Activated CD4-positive, alpha-beta T cell treated with anti-CD3 and anti-CD28 coated beads, Interleukin-2, amount 50 U/mL, for 48 hours (primary cell): ENCODE data around the gene ABCF2.

ENCODE experiments used
- DNase-seq, 2 experiments: peaks; one replicate each; pipeline ENCODE4 v3.0.0-alpha.2; 2020

ABCF2 gene

GRCh38 chr7:151226875-151227782 is at the start of gene ABCF2:
Gene ABCF2, minus strand, starts transcription at chr7:151227205. Its CDS starts 747 bp downstream, at chr7:151226458.
- peak; percentile 99 for DNase-seq

GRCh38 chr7:151275813-151276577 is 49.0 kb upstream of the ABCF2 start:
- DNase-seq, result no peak

DNA sequence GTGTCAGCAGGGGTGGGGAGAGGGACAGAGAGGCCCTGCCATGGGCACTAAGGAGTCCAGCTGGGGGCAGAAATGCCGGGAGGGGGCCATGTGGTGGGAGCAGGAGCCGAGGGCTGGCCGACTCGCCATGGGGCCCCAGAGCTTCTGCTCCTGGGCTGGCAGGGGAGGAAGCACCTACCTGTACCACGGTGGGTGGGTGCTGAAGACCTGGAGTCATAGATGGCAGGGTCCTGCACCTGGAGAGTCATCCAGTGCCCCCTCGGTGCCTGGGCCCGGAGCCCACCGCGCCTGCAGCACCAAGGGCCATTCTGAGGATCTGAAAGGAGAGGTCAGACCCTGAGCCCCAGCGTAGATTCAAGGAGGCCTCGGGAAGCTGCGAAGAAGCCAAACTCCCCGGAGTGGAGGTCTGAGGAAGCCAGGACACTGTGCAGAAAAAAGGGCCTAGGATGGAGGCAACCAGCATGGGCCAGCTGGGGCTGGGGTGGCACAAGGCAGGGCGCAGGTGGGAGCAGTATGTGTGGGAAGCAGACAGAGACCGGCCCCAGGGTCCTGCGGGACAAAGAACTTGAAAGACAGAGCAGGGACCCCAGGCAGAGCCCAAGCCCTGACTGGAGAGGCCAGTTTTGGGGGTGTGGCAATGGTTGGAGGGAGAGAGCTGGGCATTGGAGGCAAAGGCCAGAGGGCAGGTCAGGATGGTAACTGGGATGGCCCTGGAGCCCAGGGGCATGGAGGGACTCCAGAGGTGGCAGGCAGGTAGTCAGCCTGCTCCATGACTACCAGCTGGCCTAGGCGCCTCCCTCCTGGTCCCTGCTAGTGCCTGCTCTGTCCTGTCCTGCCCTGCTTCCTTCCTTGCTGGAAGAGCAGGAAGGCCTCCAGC is 48.2 kb upstream of the ABCF2 start:
- DNase-seq, result no peak

GRCh38 chr7:151274396-151274795 is 47.4 kb upstream of the ABCF2 start:
- no peak for DNase-seq

DNA sequence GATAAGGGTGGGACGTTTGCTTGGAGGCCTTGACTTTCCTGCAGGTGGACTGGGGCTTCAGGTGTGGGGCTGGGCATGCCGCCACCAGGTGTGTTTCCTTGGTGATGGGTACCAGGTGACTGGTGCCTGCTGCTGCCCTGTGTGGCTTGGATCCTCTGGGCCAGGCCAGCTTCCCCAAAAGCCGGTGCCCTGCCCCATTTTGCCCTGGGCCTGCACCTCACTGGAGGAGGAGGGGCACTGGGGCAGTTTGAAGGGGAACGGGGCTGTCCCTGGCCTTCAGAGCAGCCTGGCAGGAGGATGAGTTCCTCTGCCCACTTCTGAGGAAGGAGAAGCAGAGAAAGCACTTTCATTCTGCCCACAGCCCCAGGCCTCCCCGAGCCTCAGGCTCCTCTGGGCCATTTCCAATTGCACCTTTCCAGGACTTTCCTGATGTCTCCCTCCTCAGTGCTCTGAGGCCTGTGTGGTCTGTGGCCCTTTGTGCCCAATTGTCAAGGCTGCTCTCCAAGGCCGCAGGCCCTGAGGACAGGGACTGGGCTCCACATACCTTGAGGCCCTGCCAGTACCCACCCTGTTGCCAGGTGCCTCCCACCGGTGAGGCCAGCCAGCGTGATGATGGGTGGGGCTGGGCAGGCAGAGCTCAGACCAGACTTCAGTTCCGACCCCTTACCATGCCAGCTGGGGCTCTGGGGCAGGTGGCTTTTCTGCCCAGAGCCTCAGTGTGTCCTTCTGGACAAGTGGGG is 46.8 kb upstream of the ABCF2 start:
- no peak for DNase-seq

DNA sequence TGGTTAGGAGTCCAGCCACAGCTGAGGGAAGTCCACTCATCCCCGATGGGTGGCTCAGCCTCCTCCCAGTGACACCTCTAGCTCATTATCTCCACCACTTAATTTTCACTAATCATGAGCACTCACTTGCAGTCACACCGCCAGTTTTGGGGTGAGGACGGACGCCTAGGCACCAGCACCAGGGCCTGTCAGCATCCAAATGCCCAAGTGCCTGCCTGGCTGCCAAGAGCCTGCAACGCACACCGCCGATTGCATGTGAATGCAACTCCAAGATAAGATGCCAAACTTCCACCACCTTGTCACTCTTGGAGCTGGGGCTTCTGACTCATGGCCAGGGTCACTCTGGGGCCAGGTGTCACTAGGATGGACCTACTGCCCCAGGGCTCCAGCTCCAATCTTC is 45.9 kb upstream of the ABCF2 start:
- DNase-seq, result no peak

DNA sequence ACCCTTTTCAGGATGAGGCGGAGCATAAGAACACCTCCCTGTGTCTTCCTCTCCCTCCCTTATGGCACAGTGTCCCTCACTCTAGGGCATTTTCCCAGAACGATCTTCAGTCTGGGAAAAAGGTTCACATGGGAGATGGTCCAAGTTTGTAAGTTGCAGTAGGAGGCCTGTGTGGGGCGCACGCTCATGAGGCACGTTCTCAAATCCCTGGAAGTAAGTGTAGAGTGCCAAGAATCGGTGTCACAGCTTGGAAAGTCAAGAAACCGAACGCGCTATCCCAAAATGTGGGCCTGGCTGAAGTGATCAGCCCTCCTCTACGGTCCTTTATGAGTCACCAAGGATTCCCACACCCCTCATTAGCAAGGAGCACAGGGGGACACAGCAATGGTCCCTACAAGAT is 45.4 kb upstream of the ABCF2 start:
- DNase-seq, result no peak

DNA sequence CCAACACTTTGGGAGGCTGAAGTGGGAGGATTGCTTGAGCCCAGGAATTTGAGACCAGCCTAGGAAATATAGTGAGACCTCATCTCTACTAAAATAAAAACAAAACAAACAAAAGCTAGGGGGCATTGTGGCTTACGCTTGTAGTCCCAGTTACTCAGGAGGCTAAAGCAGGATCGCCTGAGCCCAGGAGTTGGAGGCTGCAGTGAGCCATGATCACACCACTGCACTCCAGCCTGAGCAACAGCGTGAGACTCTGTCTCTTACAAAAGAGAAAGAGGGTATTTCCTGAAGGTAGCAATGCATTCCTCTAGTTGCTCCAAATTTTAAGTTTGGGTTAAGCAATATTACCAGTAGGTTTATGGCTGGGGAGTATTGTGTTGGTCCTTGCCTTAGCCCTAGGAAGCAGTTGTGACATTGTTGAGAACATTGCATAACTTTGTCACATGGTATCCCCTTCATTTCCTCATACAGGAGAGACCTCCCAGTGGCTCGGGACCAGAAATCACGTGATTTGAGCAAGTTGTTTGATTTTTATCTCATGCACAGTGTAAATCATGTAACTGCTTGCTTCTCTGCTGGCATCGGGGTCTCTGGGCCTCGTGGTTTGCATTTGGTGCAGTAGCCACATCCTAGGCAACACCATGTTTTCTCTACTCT is 44.8 kb upstream of the ABCF2 start:
- DNase-seq, result no peak

GRCh38 chr7:151269511-151269910 is 42.5 kb upstream of the ABCF2 start:
- DNase-seq, result no peak

DNA sequence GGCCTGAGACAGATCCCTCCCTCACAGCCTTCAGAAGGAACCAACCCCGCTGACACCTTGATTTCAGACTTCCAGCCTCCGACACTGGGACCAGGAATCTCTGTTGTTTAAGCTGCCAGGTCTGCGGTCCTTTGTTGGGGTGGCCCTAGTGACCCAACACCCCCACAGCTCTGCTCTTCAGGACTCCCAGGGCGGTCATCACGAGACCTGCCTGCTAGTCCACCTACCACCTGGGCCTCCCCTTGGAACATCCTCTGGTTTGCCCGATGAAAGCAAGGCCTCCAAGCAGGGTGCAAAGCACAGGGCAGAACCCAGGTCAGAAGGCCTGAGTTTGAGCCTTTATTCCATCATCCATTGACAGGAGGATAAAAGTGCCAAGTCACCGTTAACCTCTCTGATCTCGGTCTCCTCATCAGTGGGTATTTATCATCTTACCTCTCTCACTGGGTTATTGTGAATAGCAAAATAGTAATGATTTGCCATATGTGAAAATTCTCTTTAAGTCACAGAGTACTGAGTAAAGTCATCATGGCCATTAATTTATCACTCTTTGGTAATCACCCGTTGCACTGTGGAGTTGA is 38.4 kb upstream of the ABCF2 start:
- DNase-seq, result no peak

DNA sequence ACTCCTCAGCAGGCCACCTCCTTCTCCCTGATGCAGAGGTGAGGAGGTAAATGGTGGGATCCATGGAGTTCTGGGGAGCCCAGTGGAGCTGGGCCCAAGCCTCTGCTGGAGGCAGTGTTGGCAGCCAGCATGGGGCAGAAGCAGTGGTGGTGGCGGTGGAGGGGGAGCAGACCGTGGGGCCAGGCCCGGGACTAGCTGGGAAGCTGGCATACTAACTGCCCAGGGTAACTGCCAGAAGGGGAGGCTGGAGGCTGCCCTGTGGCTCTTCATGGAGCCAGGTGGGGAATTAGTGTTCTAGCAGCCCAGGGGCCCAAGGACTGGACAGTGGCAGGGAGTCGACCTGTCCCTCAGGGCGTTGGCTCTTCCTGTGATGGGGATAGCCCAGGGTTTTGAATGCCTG is 37.6 kb upstream of the ABCF2 start:
- DNase-seq, result no peak

DNA sequence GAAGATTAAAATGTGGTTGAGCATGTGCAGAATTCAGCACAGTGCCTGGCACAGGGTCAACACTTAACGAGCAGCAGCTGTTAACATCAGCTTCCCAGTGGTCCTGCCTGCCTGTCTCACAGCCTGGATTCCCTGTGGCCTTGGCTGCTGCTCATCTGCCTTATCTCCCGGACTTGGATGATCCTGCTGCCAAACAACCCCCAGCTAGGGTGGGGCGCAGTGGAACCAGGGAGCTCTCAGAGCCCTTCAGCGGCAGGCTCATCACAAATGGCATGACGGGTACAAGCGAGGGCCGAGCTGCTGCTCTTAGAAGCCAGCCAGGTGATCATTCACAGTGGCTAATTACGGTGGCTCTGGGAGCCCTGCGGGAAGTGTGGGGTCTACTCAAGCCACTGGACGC is 34.5 kb upstream of the ABCF2 start:
- no peak for DNase-seq

DNA sequence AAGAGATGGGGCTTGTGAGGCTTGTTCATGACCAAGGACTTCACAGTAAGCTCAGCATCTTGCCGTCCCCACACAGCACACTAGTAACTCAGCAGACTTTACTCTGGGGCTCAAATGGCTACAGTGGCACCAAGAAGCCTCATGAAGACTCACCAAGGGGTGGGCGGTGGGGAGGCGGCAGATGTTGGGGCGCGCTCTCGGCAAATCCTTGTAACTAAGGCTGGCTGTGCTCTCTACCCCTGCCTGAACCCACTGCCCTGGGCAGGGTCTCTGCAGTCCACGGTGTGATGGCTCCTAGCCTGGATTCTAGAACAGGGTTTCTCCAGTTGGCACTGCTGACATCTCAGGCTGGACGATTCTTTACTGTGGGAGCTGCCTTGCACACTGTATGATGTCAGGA is 33.9 kb upstream of the ABCF2 start:
- no peak for DNase-seq

DNA sequence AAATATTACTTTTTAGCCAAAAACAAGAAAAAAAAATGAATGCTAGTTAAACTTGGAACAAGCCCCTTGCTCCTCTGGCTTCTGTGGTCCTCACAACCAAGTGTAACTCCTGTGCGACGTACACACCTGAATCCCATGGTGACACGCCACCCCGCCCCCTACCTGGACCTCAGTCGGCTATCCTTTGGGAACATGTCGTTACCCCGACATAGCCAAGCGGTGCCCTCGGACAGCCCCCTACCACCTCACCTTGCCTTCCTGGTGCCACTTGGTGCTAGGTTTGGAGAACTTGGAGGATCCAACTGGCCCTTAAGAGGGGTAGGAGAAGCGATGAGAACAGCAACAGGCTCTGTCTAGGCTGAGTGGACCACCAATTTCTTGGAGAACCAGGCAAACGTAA is 33.5 kb upstream of the ABCF2 start:
- DNase-seq, result no peak

DNA sequence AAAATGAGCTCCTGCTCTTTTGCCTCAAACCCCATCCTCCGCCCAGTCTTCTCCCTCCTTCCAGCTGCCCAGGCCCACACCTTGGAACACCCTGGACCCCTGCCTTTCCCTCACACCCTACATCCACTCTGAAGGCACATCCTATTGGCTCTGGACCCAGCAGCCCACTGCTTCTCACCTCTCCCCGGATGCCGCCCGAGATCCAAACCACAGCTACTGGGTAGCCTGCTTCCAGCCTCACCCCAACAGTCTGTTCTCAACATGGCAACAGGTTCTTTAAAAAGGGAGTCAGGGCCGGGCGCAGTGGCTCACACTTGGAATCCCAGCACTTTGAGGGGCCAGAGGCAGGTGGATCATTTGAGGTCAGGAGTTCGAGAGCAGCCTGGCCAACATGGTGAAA is 31.0 kb upstream of the ABCF2 start:
- no peak for DNase-seq

GRCh38 chr7:151256410-151257045 is 29.5 kb upstream of the ABCF2 start:
- DNase-seq, result no peak

GRCh38 chr7:151255390-151255789 is 28.4 kb upstream of the ABCF2 start:
- DNase-seq, result no peak

- no peak for DNase-seq
Measured at GRCh38 chr7:151254851-151255250, 27.8 kb upstream of the ABCF2 start.

- DNase-seq, result no peak
Measured at GRCh38 chr7:151254316-151254715, 27.3 kb upstream of the ABCF2 start.

DNA sequence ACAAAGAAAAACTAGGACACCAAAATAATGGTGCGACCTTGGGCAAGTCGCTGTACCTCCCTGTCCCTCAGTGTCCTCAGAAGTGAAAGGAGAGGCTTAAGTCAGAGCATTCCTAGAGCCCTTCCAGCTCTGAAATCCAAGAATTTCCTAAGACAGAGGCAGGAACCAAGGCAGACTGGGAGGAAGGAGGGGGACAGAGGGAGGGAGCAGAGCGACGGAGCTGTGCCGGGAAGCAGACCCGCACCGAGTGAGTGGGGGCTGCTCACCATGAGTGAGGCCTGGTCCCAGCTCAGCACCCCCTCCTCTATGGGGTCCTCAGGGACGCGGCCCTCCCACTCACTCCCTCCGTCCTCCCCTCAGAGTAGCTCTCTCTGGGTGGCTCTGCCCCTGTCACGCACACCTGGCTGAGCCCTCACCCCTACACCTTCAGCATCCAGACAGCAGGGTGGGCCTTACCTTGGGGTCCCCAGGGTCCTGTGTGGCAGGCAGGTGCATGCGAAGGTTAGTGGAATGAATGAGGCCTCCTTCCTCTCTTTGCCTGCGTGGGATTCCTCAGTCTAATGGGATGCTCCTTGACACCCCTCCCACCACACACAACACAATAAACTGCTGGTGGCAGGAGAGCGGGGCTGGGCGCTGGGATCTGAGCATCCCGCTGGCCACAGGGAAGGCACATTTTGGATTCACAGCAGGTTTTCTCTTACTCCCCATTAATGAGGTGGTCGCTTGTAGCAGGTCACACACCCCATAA is 26.1 kb upstream of the ABCF2 start:
- DNase-seq, result no peak

- DNase-seq, result no peak
Measured at GRCh38 chr7:151252561-151252835, 25.5 kb upstream of the ABCF2 start.
